K562 (cell line): ENCODE results near the gene MKNK2. TPM values are rescaled to one million over a fixed set of nuclear protein-coding genes. Genes with fewer than 3 reads are reported as not detected.

ENCODE experiments used
- BHLHE40 ChIP-seq: IDR thresholded peaks from 2 replicates; pipeline ENCODE4 v1.6.1; 2011; ENCODE audit warnings: low read length, improper control_type of control experiment
- CCNT2 ChIP-seq: IDR thresholded peaks from 2 replicates; pipeline ENCODE4 v1.6.1; 2011; ENCODE audit warnings: borderline replicate concordance, low read depth, mild to moderate bottlenecking, moderate library complexity, mixed read lengths, low read length; ENCODE audit not compliant: insufficient read length; ENCODE audit errors: extremely low read depth
- ELF4 ChIP-seq: fragments of 450-650 bp; formaldehyde crosslinking; IDR thresholded peaks from 2 replicates; pipeline ENCODE4 v1.4.0; 2022; ENCODE audit warnings: missing genetic modification characterization
- FOXM1 ChIP-seq, 2 experiments: fragments of 450-650 bp in 1 of 2; sonication (generic) in 1 of 2; formaldehyde crosslinking in 1 of 2; IDR thresholded peaks; 2 replicates each; pipeline versions ENCODE4 v1.6.1 to v1.9.0; 2017 to 2022; ENCODE audit warnings: low read depth in 2 of 2, mild to moderate bottlenecking in 2 of 2, missing genetic modification reagents in 1 of 2, moderate library complexity in 1 of 2
- IRF1 ChIP-seq: sonication (generic); formaldehyde crosslinking; IDR thresholded peaks from 2 replicates; pipeline ENCODE4 v1.8.0; 2022; ENCODE audit warnings: missing genetic modification reagents, mild to moderate bottlenecking, borderline replicate concordance
- KAT8 ChIP-seq: fragments of 450-650 bp; IDR thresholded peaks from 2 replicates; pipeline ENCODE4 v1.6.1; 2016; ENCODE audit warnings: low read depth, mild to moderate bottlenecking
- KLF1 ChIP-seq: fragments of 450-650 bp; IDR thresholded peaks from 2 replicates; pipeline ENCODE4 v1.6.1; 2016; ENCODE audit warnings: missing genetic modification characterization, missing compliant biosample characterization
- MCM3 ChIP-seq: fragments of 450-650 bp; IDR thresholded peaks from 2 replicates; pipeline ENCODE4 v1.6.1; 2016
- NCOA4 ChIP-seq: fragments of 450-650 bp; IDR thresholded peaks from 2 replicates; pipeline ENCODE4 v1.6.1; 2018; ENCODE audit warnings: mild to moderate bottlenecking; ENCODE audit not compliant: partially characterized antibody
- NEUROD1 ChIP-seq: fragments of 150-350 bp; IDR thresholded peaks from 2 replicates; pipeline ENCODE4 v1.6.1; 2014; ENCODE audit warnings: borderline replicate concordance, low read length, low read depth; ENCODE audit not compliant: partially characterized antibody
- PCBP2 ChIP-seq: fragments of 200-400 bp; formaldehyde crosslinking; IDR thresholded peaks from 2 replicates; pipeline ENCODE4 v1.6.1; 2018; ENCODE audit warnings: low read length, low read depth, mild to moderate bottlenecking, moderate library complexity; ENCODE audit not compliant: poor library complexity, severe bottlenecking
- POLR2B ChIP-seq: fragments of 450-650 bp; IDR thresholded peaks from 2 replicates; pipeline ENCODE4 v1.6.1; 2018; ENCODE audit warnings: low read depth; ENCODE audit not compliant: partially characterized antibody
- RB1 ChIP-seq: fragments of 450-650 bp; IDR thresholded peaks from 2 replicates; pipeline ENCODE4 v1.6.1; 2017; ENCODE audit warnings: low read depth, mild to moderate bottlenecking
- SIRT6 ChIP-seq: IDR thresholded peaks from one replicate; pipeline ENCODE4 v1.6.1; 2012; ENCODE audit warnings: low read depth, mild to moderate bottlenecking, control low read depth, inconsistent platforms, low read length, moderate library complexity
- ZBTB17 ChIP-seq: fragments of 450-650 bp; formaldehyde crosslinking; IDR thresholded peaks from 2 replicates; pipeline ENCODE4 v1.4.0; 2020; ENCODE audit warnings: mild to moderate bottlenecking
- ZBTB26 ChIP-seq: fragments of 450-650 bp; formaldehyde crosslinking; IDR thresholded peaks from 2 replicates; pipeline ENCODE4 v1.4.0; 2022; ENCODE audit warnings: missing genetic modification characterization
- ZBTB7A ChIP-seq: IDR thresholded peaks from 2 replicates; pipeline ENCODE4 v1.6.1; 2011; ENCODE audit warnings: low read depth, mild to moderate bottlenecking, low read length, moderate library complexity, borderline replicate concordance; ENCODE audit not compliant: control insufficient read depth
- ZNF23 ChIP-seq: fragments of 250-450 bp; sonication (Bioruptor Pico); IDR thresholded peaks from 2 replicates; pipeline ENCODE4 v1.4.0; 2020; ENCODE audit warnings: mild to moderate bottlenecking
- ZNF512 ChIP-seq: IDR thresholded peaks from 2 replicates; pipeline ENCODE4 v1.6.1; 2016; ENCODE audit warnings: missing genetic modification characterization, missing compliant biosample characterization
- polyA plus RNA-seq, 8 experiments: library from polyadenylated mRNA; depleted of rRNA in 4 of 8; stranded (reverse) in 5 of 8; unstranded in 3 of 8; fragments of >200 nt; fragmentation: Nextera tagmentation in 2 of 8; fragmentation: Illumina TruSeq in 1 of 8; extraction: Ambion mirVana in 2 of 8; extraction: Trizol in 1 of 8; gene quantifications; 2 replicates each; pipeline versions ENCODE4 v1.2.1 to v1.2.3, GENCODE V29; 2011 to 2014; ENCODE audit warnings: inconsistent platforms in 1 of 8, missing spikeins in 1 of 8
- total RNA-seq, 7 experiments: library from RNA; depleted of rRNA in 6 of 7; stranded (reverse); fragments of >200 nt in 6 of 7; fragmentation: Illumina TruSeq in 2 of 7; extraction: Trizol in 2 of 7; gene quantifications; 2 replicates each; pipeline versions ENCODE4 v1.2.1 to v1.2.3, GENCODE V29; 2011 to 2021; ENCODE audit warnings: low replicate concordance in 1 of 7

Gene MKNK2
- total and polyA plus RNA-seq, 9 of the 15 experiments (the other 6 are each of a cell fraction or from before 2014, with no cell fraction given) = 5.1 to 191 (median 51.9) TPM

GRCh38 chr19:2034729-2035589 lies 16.1 kb downstream of the MKNK2 start (continued):
- no peak for TF ChIP-seq ZBTB26 (CRISPR knock-in tag)
- no peak for TF ChIP-seq KLF1 (tag)
- peak; percentile 82 for TF ChIP-seq ZBTB7A
- TF ChIP-seq KAT8 = no peak
- no peak for TF ChIP-seq NEUROD1
- TF ChIP-seq PCBP2 = no peak
- TF ChIP-seq BHLHE40 = no peak
- TF ChIP-seq FOXM1 (IDR thresholded peaks at IDR 0.05; ENCODE audit: low read depth) = no peak
- no peak for TF ChIP-seq FOXM1 (CRISPR knock-in tag; IDR thresholded peaks at IDR 0.05; ENCODE audit: low read depth)
- no peak for TF ChIP-seq ZBTB17
- TF ChIP-seq ZNF512 (tag) = no peak
- TF ChIP-seq IRF1 (CRISPR knock-in tag) = no peak
- no peak for TF ChIP-seq SIRT6
- TF ChIP-seq POLR2B = no peak
- TF ChIP-seq RB1 = no peak
- no peak for TF ChIP-seq NCOA4
- TF ChIP-seq MCM3 = no peak
- no peak for TF ChIP-seq ELF4 (CRISPR knock-in tag)
- no peak for TF ChIP-seq CCNT2
- TF ChIP-seq ZNF23 = no peak
